ENCODE measurements around the gene SLC6A20. TPM values are rescaled to one million over a fixed set of nuclear protein-coding genes. Genes with fewer than 3 reads are reported as not detected.

SLC6A20 gene
- total and polyA plus RNA-seq, 2 of the 13 experiments (the other 11 are each of a cell fraction or from before 2014, with no cell fraction given) = not detected

DNA sequence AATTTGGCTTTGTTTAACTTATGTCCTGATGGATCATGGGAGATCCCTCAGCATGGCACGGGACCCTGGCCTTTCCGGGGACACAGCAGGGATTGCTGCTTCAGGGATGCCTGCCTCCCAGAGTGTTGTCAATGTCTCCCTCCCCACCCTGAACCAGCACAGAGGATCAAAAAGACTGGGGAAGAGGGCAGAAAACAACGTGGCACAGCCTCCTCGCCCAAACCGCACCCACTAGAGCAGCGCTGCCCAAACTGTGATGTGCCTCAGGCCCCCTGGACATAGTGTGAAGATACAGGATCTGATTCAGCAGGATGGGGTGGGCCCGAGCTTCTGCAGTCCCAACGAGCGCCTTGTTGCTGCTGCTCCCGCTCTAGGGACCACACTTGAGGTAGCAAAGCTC is 34.5 kb downstream of the SLC6A20 start:
- no peaks in the 10 kb centered on the region for H3K79me2 ChIP-seq (ENCODE audit: insufficient read depth, low read length)
- in situ Hi-C loops (cut with HindIII; ENCODE audit: extremely low pct_ligation_motif_present, low pct_unique_long_range_greater_than_20kb) = loop anchor here (5.0 to 10.0 kb wide), 2 partner anchors 165 to 313 kb away; no protein-coding TSS in a partner anchor
- no peak overlapping the region for H3K4me2 ChIP-seq (ENCODE audit: low read depth, low read length)
- BruUV-seq (replicated peaks) = no TSS peak
- ChIA-PET POLR2A (no interaction called here), CTCF (ENCODE audit: low intra/inter-chr PET ratio, low total read pairs) (interaction anchor here (1.3 to 2.3 kb wide), 4 partner anchors 71 to 317 kb away, joined by 4 to 18 read pairs (median 12); no protein-coding TSS in a partner anchor)
- peaks cover 2 to 42% of the 10 kb centered on the region in 2 experiments for H3K27me3 ChIP-seq (ENCODE audit: control insufficient read depth in 1 of 2, insufficient read depth in 2 of 2, low read length in 2 of 2)
- H3K4me3 ChIP-seq (replicated peaks in 1 of 3; ENCODE audit: insufficient read depth in 1 of 3, low read depth in 2 of 3, low read length in 3 of 3) = no peak overlapping the region
- no peaks in the 10 kb centered on the region for H4K20me1 ChIP-seq (ENCODE audit: insufficient read depth, low read length)
- H3K36me3 ChIP-seq (replicated peaks in 1 of 2; ENCODE audit: control insufficient read depth in 1 of 2, insufficient read depth in 2 of 2, low read length in 2 of 2) = no peaks in the 10 kb centered on the region
- DNase-seq (ENCODE audit: low spot score) = no peak
- H2AFZ ChIP-seq (ENCODE audit: low read length) = no peak overlapping the region
- 74% methylated on average over 4 of the region's 10 CpGs for WGBS (ENCODE audit: low lambda C conversion rate)
- H3K9ac ChIP-seq (ENCODE audit: insufficient read depth, low read depth, low read length) = no peak overlapping the region
- ATAC-seq = peak; percentile 10; the same call in 2 of the 3 replicates
- TF ChIP-seq ZNF549 (CRISPR knock-in tag; IDR thresholded peaks at IDR 0.05) = no peak
- TF ChIP-seq, protein P1, sequence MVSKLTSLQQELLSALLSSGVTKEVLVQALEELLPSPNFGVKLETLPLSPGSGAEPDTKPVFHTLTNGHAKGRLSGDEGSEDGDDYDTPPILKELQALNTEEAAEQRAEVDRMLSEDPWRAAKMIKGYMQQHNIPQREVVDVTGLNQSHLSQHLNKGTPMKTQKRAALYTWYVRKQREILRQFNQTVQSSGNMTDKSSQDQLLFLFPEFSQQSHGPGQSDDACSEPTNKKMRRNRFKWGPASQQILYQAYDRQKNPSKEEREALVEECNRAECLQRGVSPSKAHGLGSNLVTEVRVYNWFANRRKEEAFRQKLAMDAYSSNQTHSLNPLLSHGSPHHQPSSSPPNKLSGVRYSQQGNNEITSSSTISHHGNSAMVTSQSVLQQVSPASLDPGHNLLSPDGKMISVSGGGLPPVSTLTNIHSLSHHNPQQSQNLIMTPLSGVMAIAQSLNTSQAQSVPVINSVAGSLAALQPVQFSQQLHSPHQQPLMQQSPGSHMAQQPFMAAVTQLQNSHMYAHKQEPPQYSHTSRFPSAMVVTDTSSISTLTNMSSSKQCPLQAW (CRISPR knock-in tag; IDR thresholded peaks at IDR 0.05) = no peak
- TF ChIP-seq, protein P2, sequence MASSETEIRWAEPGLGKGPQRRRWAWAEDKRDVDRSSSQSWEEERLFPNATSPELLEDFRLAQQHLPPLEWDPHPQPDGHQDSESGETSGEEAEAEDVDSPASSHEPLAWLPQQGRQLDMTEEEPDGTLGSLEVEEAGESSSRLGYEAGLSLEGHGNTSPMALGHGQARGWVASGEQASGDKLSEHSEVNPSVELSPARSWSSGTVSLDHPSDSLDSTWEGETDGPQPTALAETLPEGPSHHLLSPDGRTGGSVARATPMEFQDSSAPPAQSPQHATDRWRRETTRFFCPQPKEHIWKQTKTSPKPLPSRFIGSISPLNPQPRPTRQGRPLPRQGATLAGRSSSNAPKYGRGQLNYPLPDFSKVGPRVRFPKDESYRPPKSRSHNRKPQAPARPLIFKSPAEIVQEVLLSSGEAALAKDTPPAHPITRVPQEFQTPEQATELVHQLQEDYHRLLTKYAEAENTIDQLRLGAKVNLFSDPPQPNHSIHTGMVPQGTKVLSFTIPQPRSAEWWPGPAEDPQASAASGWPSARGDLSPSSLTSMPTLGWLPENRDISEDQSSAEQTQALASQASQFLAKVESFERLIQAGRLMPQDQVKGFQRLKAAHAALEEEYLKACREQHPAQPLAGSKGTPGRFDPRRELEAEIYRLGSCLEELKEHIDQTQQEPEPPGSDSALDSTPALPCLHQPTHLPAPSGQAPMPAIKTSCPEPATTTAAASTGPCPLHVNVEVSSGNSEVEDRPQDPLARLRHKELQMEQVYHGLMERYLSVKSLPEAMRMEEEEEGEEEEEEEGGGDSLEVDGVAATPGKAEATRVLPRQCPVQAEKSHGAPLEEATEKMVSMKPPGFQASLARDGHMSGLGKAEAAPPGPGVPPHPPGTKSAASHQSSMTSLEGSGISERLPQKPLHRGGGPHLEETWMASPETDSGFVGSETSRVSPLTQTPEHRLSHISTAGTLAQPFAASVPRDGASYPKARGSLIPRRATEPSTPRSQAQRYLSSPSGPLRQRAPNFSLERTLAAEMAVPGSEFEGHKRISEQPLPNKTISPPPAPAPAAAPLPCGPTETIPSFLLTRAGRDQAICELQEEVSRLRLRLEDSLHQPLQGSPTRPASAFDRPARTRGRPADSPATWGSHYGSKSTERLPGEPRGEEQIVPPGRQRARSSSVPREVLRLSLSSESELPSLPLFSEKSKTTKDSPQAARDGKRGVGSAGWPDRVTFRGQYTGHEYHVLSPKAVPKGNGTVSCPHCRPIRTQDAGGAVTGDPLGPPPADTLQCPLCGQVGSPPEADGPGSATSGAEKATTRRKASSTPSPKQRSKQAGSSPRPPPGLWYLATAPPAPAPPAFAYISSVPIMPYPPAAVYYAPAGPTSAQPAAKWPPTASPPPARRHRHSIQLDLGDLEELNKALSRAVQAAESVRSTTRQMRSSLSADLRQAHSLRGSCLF (CRISPR knock-in tag; IDR thresholded peaks at IDR 0.05; ENCODE audit: borderline replicate concordance) = no peak
- no peak for TF ChIP-seq ESRRA (CRISPR knock-in tag; IDR thresholded peaks at IDR 0.05; ENCODE audit: low read depth)
- TF ChIP-seq, protein P3, sequence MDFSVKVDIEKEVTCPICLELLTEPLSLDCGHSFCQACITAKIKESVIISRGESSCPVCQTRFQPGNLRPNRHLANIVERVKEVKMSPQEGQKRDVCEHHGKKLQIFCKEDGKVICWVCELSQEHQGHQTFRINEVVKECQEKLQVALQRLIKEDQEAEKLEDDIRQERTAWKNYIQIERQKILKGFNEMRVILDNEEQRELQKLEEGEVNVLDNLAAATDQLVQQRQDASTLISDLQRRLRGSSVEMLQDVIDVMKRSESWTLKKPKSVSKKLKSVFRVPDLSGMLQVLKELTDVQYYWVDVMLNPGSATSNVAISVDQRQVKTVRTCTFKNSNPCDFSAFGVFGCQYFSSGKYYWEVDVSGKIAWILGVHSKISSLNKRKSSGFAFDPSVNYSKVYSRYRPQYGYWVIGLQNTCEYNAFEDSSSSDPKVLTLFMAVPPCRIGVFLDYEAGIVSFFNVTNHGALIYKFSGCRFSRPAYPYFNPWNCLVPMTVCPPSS (IDR thresholded peaks at IDR 0.05) = no peak
- TF ChIP-seq, protein P4, sequence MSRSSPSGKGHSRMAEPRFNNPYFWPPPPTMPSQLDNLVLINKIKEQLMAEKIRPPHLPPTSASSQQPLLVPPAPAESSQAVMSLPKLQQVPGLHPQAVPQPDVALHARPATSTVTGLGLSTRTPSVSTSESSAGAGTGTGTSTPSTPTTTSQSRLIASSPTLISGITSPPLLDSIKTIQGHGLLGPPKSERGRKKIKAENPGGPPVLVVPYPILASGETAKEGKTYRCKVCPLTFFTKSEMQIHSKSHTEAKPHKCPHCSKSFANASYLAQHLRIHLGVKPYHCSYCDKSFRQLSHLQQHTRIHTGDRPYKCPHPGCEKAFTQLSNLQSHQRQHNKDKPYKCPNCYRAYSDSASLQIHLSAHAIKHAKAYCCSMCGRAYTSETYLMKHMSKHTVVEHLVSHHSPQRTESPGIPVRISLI (CRISPR knock-in tag; IDR thresholded peaks at IDR 0.05; ENCODE audit: borderline replicate concordance) = no peak
- TF ChIP-seq SOX5 (CRISPR knock-in tag; IDR thresholded peaks at IDR 0.05; ENCODE audit: borderline replicate concordance) = no peak
- TF ChIP-seq SIX1 (CRISPR knock-in tag; IDR thresholded peaks at IDR 0.05; ENCODE audit: borderline replicate concordance) = no peak
- TF ChIP-seq, protein P5, sequence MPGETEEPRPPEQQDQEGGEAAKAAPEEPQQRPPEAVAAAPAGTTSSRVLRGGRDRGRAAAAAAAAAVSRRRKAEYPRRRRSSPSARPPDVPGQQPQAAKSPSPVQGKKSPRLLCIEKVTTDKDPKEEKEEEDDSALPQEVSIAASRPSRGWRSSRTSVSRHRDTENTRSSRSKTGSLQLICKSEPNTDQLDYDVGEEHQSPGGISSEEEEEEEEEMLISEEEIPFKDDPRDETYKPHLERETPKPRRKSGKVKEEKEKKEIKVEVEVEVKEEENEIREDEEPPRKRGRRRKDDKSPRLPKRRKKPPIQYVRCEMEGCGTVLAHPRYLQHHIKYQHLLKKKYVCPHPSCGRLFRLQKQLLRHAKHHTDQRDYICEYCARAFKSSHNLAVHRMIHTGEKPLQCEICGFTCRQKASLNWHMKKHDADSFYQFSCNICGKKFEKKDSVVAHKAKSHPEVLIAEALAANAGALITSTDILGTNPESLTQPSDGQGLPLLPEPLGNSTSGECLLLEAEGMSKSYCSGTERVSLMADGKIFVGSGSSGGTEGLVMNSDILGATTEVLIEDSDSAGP (CRISPR knock-in tag; IDR thresholded peaks at IDR 0.05; ENCODE audit: borderline replicate concordance) = no peak
- TF ChIP-seq AHR (CRISPR knock-in tag; IDR thresholded peaks at IDR 0.05) = no peak
- TF ChIP-seq, protein P6, sequence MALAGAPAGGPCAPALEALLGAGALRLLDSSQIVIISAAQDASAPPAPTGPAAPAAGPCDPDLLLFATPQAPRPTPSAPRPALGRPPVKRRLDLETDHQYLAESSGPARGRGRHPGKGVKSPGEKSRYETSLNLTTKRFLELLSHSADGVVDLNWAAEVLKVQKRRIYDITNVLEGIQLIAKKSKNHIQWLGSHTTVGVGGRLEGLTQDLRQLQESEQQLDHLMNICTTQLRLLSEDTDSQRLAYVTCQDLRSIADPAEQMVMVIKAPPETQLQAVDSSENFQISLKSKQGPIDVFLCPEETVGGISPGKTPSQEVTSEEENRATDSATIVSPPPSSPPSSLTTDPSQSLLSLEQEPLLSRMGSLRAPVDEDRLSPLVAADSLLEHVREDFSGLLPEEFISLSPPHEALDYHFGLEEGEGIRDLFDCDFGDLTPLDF (CRISPR knock-in tag; IDR thresholded peaks at IDR 0.05) = no peak
- TF ChIP-seq PHF20 (CRISPR knock-in tag; IDR thresholded peaks at IDR 0.05) = no peak
- H3K27ac ChIP-seq (ENCODE audit: extremely low read length, insufficient read depth, low read length) = no peak overlapping the region
- H3K9me3 ChIP-seq (ENCODE audit: low read length) = no peaks in the 10 kb centered on the region
- FAIRE-seq = no peak
- H3K4me1 ChIP-seq (ENCODE audit: insufficient read depth, low read length) = peaks cover 6% of the 10 kb centered on the region; the same call in 1 of the 2 replicates
- intact Hi-C loops (cut with micrococcal nuclease; ENCODE audit: unreplicated experiment) = loop anchor here (1.0 to 2.0 kb wide), 2 partner anchors 167 to 317 kb away; no protein-coding TSS in a partner anchor
